GM12891 (cell line): ENCODE data around the gene APOE.

Experiments
- PAX5 ChIP-seq: IDR thresholded peaks from 2 replicates; pipeline ENCODE4 v1.6.1; 2011; ENCODE audit warnings: low read length, moderate library complexity, mild to moderate bottlenecking; ENCODE audit not compliant: insufficient read depth, severe bottlenecking
- POLR2A ChIP-seq: IDR thresholded peaks from 2 replicates; pipeline ENCODE4 v1.6.1; 2011; ENCODE audit warnings: low read depth, low read length, control low read depth
- POLR2AphosphoS5 ChIP-seq: IDR thresholded peaks from 2 replicates; pipeline ENCODE4 v1.6.1; 2011; ENCODE audit warnings: low read depth, low read length, control low read depth
- POU2F2 ChIP-seq: IDR thresholded peaks from 2 replicates; pipeline ENCODE4 v1.6.1; 2011; ENCODE audit warnings: low read depth, mild to moderate bottlenecking, control low read depth, low read length, moderate library complexity
- TAF1 ChIP-seq: IDR thresholded peaks from 2 replicates; pipeline ENCODE4 v1.6.1; 2011; ENCODE audit warnings: low read depth, low read length, control low read depth

GRCh38 chr19:44889830-44890365 lies 15.7 kb upstream of the APOE start:
- TF ChIP-seq TAF1 (no peak), POLR2A (no peak), POLR2AphosphoS5 (no peak), POU2F2 (no peak), PAX5 (no peak)
